ENCODE data around the gene SPP2.

The SPP2 gene, protein sequence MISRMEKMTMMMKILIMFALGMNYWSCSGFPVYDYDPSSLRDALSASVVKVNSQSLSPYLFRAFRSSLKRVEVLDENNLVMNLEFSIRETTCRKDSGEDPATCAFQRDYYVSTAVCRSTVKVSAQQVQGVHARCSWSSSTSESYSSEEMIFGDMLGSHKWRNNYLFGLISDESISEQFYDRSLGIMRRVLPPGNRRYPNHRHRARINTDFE

DNA sequence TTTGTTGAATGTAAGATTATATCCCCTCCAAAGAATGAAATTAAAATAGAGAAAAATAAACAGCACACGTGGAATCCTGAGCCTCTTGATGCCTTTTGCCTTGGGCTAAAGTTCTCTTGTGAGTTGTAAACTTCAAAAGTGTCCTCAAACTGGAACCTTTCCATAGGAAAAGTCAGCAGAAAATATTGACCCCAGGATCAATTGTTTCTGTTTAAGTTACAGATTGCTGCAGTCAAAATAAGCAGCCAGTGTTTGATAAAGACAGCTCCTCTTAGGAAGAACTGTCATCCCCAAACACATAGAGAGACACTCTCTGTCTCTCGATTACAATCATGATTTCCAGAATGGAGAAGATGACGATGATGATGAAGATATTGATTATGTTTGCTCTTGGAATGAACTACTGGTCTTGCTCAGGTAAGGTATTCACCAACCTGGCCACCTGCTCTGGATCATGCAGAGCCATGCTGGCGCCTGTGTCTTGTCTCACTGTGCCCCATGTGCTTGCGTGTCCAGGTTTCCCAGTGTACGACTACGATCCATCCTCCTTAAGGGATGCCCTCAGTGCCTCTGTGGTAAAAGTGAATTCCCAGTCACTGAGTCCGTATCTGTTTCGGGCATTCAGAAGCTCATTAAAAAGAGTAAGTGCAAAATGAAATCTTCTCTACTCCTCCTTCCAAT lies at the start of gene SPP2:
Gene SPP2, plus strand, starts transcription at position 248 of the 681 bp plus-strand sequence. Its CDS starts 85 bp downstream, at position 333.
- no peak for DNase-seq

DNA sequence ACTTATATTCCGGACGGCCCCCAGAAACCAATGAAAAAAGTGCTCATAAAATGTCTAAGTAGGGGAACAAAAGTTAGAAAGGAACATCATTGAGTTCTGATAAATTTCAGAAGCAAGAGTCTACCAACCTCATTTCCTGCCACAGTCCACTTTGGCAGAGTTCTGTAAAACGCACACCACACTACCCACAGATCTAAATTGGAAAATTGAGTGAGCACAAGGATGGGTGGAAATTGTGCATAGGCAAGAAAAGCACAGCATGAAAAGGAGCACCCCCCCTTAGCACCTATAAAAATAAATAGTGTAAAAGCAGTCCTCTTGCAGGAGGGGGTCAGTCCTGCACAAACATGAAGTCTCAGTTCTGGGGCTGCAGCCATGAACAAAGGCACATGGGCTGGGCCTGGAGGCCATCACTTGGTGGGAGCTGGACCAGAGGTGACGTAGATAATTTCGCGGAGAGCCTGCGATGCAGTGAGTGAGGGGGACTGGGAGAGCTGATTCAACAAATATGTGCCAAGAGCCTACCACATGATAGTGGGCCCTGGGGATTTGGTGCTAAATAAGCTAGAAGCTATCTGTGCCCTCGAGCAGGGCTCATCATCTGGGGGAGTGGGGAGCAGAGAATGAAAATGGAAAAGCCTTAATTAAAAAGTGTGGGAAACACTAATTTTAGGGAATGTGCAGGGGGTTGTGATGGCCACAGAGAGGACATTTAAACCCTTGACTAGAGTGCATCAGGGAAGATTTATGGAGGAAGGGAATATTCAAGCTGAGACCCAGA lies 48.9 kb upstream of the SPP2 start:
- peak; percentile 64 for DNase-seq

DNA sequence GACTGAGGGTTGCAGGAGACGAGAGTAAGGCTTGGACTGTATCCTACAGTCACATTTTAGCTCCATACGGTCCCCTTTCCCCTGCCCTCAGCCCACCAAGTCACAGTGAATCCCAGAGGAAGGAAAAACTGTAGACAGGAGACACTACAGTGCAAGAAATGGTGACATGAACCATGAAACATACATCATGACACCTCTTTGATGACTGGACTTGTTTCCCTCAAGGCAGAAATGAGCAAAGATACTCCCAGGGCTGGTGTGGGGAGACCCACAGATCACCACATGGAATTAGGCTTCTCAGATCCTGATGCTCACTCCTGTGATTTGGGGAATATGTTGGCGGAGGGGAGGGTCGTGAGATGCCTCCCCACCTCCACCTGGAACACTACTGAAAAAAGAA lies 48.2 kb upstream of the SPP2 start:
- no peak for DNase-seq

DNA sequence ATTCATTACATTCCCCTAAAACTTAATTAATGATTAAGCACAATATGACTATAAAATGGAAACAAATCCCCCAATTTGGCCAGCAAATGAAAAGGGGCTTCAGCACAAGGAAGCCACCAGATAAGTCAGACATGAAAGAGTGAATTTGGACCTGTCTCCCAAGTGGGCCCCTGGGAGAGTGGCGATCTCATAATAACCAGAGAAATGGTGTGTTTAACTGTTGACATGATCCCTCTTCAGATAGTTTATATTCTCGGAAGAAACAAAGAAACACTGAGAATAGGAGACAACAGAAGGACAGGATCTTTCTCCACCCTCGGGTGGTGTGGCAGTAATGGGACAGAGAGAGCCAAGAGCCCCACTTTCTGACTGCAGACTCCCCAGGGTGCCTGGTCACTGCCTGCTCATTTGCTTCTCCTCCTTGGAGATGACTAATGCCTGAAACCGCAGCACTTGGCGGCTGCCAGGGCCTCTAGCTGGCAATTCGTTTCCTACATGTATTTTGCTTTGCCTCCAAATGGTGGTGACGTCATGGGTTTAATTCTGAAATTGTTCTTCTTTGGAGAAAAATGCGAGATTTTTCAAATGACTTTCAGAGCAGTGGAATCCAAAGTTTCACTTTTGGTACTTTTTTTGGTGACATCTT lies 46.4 kb upstream of the SPP2 start:
- DNase-seq: no peak

DNA sequence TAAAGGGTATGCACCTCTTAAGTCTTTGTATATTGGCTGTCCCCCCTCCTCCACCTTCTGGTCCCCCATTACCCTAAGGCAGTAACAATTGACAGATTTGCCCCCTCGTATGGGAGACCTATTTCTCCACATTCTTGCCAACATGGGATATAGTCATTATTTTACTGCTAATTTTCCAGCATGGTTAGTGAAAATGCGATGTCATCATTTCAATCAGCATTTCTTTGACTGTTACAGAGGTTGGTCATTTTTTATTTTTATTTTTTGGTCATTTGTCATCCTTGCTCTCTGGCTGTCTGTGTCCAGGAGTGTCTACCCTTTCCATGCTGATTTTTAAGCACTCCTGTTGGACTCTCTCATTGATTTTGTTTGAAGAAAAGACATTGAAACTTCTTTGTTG lies 45.4 kb upstream of the SPP2 start:
- DNase-seq: no peak

DNA sequence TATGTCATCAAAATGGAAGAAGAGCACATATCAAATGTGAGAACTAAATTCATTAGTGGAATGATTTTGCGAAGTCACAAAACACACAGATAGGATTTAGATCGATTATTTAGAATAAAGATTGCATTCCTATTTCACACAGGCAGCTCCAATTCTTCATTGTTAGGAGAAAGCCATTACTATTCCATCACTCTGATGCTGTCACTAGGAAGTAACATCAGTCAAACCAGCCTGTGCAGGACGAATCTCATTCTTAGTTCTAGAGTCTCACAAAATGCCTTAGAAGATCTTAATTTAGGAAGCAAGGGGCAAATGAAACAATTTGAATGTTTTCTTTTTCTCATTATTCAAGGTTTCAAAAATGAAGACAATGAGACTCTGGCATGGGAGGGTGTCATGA lies 44.0 kb upstream of the SPP2 start:
- DNase-seq: no peak

DNA sequence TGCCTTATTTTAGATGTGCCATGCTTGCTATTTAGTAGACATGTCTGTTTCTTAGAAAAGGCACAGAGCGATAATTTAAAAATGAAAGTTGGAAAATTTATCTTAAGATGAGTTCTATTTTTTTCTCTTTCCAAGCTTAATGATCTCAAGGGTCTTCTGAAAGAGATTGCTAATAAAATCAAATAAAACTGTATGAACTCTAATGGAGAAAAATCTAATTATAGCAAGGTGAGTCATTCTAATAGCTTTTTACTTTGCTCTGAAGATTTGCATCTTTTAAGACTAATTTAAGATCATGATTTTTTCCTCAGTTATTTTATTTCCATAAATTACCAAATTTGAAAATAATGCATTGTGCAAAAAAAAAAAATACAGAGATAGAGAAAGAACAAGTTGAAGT lies 36.1 kb upstream of the SPP2 start:
- no peak for DNase-seq

DNA sequence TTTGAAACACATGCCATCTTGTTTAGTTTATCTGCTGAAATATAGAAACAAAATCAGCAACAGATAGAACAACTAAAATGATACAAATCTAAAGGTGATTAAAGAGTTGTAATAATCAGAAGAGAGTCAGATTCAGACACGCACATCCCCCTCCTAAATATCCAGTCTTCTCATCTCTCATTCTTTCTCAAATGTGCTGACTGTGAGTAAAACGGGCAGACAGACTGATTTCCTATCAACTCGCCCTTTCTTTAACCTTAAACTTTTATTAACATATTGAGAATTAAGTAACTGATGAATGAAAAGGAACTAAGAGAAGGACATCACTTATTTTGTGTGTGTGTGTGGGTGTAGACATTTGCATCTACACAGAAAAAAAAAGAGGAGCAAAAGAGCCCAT lies 34.6 kb upstream of the SPP2 start:
- DNase-seq: no peak

DNA sequence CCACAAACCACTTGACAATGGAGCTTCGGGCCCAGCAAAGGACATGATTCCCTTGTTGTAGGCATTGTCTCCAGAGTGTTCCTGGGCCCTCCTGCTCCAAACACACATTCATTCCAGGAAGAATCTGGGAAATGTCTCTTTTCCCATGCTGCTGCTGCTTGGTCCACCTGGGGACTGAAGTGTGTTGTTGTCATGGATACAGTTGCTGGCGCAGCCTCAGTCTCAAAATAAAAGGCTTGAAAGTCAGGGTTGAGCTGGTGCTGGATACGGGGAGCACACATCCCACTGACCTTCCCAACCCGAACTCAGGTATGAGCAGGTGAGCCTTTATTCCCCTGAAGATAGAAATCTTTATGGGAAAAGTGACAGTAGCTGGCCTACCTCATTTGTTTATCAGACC lies 30.6 kb upstream of the SPP2 start:
- DNase-seq: no peak

DNA sequence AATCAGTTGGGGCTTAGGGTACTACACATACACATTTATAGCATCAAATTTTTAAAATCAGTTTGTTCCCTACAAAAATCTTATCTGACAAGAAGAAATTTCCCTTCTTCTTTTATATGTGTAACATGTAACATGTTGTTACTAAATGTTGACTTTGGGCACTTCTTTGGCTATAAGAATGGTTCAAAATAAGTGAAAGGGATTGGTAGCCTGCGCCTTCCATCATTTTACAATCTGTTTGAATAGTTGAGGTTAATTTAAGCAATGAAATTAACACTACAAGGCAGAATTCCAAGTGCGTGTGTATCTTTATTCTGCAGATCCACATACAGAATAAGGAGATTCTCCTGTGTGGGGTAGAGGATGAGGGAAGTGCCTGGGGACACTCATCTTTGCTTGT lies 30.2 kb upstream of the SPP2 start:
- no peak for DNase-seq

DNA sequence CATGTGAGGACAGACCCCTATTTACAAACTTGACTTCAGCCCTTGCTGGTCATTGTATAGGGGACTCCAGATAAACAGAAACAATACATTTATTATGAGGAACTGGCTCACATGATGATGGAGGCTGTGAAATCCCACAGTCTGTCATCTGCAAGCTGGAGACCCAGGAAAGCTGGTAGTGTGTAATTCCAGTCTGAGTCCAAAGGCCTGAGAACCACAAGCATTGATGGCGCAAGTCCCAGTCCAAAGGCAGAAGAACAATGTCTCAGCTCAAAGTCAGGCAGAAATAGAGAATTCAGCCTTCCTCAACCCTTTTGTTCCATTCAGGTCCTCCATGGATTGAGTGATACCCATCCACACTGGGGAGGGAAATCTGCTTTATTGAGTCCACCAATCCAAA lies 28.1 kb upstream of the SPP2 start:
- no peak for DNase-seq

DNA sequence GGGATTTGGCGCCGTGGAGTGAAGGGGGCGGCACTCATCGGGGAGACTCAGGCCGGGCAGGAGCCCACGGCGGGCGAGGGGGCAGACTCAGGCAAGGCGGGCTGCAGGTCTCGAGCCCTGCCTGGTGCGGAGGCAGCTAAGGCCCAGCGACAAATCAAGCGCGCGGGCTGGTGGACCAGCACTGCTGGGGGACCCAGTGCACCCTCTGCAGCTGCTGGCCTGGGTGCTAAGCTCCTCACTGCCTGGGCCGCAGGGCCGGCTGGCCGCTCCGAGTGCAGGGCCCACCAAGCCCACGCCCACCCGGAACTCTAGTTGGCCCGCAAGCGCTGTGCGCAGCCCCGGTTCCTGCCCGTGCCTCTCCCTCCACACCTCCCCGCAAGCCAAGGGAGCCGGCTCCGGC lies 26.2 kb upstream of the SPP2 start:
- DNase-seq: no peak

DNA sequence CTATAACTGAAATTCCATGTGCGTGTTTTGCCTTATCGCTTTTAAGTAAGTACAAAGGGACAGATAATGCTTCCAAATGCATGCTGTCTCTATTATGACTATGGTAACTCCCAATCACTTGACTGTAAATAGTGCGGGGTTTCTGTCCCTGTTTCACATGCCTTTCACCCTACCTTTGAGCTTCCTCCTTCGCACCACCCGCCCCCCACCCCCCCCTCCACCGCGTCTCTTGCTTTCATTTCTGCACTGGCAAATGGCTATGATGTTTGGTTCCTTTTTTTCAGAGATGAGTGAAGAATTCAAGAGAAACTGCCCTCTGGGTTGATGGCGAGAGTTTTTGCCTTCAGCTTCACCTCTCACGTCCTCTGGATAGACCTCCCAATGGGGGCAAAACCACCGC lies 25.0 kb upstream of the SPP2 start:
- DNase-seq: no peak

DNA sequence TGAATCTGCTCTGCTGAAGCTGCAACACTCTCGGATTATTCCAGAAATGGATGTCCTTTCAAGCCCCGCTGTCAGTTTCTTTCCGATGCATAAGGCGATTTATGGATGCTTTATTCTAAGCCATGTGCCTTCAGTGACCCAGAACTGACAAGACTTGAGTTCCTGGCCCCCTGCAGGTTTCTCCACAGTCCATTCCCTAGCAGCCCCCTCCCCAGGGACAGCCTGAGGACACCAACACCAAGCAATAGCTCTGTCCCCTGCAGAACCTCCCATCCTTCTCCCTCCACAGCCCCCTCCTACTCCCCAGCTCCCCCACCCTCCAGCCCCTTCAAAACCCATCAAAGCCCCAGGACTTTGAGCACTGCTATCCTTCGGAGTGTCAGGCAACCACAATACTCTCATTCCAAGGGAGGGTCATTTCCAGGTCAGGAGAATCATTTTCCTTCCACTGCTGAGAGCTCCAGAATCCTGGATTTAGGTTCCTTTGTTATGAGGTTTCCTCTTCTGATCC lies 24.6 kb upstream of the SPP2 start:
- no peak for DNase-seq

DNA sequence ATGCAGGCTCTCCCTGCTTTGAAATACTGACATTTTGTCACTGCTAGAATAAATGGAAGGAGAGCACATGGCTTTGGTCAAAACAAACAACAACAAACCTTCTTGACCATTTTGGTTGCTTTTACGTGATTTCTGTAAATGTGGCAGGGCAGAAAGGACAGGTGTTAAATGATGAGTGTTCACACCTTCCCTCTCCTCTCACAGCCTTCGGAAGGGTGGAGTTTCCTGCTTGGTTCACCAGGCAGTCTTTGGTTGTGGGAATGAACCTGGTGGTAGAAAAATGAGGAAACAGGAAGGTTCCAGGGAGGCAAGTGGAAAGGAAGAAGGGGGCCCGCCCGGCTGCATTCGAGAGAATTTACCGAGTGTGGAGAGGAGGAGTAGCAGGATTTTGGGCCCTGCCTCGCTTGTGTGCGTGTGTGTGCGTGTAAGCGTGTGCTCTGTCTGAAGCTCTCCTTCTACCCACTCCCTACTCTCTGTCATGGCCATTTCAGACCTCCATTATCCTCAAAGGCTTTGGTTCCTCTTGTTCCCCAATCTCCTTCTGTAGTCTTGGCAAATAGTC lies 23.7 kb upstream of the SPP2 start:
- DNase-seq: no peak

DNA sequence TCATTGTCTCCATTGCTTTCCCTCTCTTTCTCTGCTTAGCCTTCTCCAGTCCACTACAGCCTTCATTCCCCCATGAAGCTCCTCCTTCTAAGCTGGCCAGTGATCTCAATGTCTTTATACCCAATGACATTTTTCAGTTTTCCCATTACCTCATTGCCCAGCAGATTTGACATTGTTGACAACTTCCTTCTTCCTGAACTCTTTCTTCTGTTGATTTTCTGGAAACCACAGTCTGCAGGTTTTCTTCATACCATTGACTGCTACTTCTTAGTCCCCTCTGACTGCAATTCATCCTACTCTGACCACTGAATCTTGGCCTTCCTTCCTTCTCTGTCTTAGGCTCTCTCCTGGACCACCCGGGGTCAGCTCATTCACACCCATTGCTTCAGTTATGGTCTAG lies 22.9 kb upstream of the SPP2 start:
- DNase-seq: no peak

DNA sequence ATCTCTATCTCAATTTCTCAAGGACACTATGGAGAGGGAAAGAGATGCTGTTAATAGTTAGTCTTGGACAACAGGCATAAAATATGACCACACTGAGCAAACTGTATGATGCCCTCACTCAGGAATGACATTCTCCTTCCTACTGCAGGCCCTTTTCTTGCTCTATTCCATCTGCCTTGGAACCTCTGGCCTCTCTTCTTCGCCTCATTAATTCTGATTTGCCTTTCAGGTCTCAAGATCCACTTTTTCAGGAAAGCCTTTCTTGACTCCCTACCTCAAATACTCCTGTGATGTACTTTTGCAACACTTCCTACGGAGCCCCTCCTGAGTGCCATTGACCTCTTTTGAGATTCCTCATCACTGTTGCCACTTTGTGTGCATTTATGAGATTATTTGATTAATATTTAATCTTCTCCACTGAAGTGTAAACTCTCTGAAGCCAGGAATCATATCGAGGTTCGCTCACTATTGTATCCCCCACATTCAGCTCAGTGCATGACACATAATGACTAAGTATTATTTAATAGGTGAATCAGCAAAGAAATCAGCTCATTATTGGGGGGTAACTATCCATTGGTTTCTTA lies 21.3 kb upstream of the SPP2 start:
- no peak for DNase-seq

DNA sequence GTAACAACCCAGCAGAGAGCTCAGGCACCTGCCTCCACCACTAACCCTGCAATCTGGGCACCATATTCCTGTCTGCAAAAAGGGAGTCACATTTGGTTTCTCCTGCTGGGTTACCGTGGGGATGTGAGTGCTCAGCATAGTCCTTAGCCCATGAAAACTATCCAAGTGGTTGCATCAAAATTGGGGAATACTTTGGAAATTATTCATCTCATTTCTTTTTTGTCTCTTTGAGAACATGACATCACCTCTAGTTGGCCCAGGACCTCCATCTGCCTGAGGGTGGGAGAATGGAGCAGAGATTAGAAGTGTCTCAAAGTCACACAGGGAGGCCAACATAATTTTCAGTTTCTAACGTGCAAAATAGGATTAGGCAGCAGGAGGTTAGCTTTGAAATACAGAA lies 19.3 kb upstream of the SPP2 start:
- no peak for DNase-seq

DNA sequence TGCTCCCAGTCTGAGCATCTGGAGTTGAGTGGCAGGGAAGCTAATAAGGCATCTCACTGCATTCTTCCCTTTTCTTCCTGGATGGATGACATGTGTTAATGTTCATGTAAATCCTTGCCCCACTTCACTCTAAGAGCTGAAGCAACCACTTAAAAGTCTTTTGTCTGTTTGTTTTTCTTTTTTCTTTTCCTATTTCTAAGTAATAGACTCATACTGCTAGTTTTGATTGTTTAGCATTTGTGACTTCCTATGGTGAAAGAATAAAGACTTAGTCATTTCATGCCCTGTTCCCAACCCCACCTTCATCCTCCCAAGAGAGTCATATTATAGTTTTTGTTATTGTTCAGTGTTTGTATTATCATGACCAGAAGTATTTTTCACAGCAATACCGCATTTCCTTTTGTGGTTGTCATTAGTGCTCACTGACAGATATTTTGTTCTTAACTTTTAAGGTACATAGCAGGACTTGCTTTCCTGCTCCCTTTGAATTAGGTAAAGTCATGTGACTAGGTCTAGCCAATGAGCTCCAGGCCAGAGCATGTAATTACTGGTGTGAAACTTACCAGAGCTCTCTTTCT lies 18.1 kb upstream of the SPP2 start:
- DNase-seq: no peak

DNA sequence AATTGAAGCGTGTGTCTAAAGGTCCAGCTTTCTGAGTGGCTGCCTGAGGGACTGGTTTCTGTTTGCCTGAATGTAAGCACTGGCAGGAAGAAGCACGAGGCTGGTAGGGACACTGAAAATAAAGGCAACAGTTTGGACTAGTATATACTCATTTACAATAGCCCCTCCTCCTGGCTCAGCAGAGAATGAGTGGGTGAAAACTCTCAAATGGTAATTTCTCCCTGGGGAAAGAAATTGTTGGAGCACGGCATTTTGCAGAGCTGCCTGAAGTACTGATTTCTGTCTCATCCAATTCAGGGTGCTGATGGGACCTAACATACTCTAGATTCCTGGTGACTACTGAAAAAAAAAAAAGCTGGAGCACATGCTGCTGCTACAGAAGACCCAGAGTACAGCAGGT lies 17.3 kb upstream of the SPP2 start:
- DNase-seq: no peak

DNA sequence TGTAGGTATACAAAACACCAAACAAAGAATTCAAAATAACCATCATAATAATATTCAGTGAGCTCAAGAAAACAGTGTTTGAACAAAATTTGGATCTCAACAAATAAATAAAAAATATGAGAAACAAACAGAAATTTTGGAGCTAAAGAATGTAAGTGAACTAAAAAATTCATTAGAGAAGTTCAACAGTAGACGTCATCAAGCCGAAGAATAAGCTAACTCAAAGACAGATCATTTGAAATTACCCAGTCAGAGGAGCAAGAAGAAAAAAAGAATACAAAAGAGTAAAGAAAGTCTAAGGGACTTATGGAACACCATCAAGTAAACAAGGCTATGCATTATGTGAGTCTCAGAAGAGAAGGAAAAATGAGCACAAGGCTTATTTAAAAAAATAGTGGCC lies 16.6 kb upstream of the SPP2 start:
- DNase-seq: no peak

DNA sequence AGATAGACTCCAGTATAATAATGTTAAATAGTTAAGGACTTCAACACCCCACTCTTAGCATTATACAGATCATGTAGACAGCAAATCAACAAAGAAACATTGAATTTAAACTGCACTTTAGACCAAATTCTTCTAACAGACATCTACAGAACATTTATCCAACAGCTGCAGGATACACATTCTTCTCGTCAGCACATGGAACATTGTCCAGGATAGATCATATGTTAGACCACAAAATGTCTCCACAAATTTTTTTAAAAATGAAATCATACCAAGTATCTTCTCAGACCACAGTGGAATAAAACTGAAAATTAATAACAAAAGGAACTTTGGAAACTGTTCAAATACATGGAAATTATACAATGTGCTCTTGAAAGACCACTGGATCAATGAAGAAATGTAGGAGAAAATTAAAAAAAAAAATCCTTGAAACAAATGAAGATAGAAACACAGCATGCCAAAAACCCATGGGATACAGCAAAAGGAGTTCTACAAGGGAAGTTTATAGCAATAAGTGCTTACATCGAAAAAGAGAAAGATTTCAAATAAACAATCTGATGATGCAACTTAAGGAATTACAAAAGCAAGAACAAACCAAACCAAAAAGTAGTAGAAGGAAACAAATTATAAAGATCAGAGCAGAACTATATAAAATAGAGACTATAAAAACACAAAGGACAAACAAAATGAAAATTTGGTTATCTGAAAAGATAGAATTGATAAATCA lies 12.3 kb upstream of the SPP2 start:
- no peak for DNase-seq
